Heart left ventricle (tissue), 16 donors: ENCODE measurements around the gene EIF4G3. TPM values are rescaled to one million over a fixed set of nuclear protein-coding genes. Genes with fewer than 3 reads are reported as not detected.
"Not testable (repeated sequence)": the region's sequence is repeated elsewhere in the genome, so short reads cannot be mapped to it uniquely, and the experiment has no call there.

Source experiments
- ATAC-seq, 4 donors: fragments of 200-7000 bp; cut with Tn5 transposase; one replicate each; pipeline ENCODE4 v1.9.1; 2020 to 2022; ENCODE audit warnings: moderate library complexity in 4 of 4, mild to moderate bottlenecking in 3 of 4, moderate number of reproducible peaks in 1 of 4
- DNase-seq, 5 donors: peaks; one replicate each; pipeline ENCODE4 v3.0.0-alpha.2; 2020
- H3K27ac ChIP-seq, 12 donors: fragments of 200-600 bp; sonication (generic) in 4 of 12; one replicate each; pipeline versions ENCODE4 v1.5.0 to v1.8.0; 2016 to 2022; ENCODE audit warnings: mild to moderate bottlenecking in 2 of 12
- H3K27me3 ChIP-seq, 9 donors: fragments of 200-600 bp; sonication (generic) in 2 of 9; one replicate each; pipeline versions ENCODE4 v1.5.1 to v1.8.0; 2016 to 2022; ENCODE audit warnings: mild to moderate bottlenecking in 3 of 9
- H3K36me3 ChIP-seq, 9 donors: fragments of 200-600 bp; sonication (generic) in 2 of 9; one replicate each; pipeline versions ENCODE4 v1.5.0 to v1.8.0; 2018 to 2022; ENCODE audit warnings: mild to moderate bottlenecking in 2 of 9
- H3K4me1 ChIP-seq, 12 donors: fragments of 200-600 bp; sonication (generic) in 4 of 12; one replicate each; pipeline versions ENCODE4 v1.5.0 to v1.8.0; 2016 to 2022; ENCODE audit warnings: mild to moderate bottlenecking in 3 of 12
- H3K4me3 ChIP-seq, 12 donors: fragments of 200-600 bp; sonication (generic) in 4 of 12; one replicate each; pipeline versions ENCODE4 v1.5.0 to v1.8.0; 2017 to 2022; ENCODE audit warnings: mild to moderate bottlenecking in 9 of 12, moderate library complexity in 4 of 12
- H3K9me3 ChIP-seq, 12 donors: fragments of 200-600 bp; sonication (generic) in 4 of 12; one replicate each; pipeline versions ENCODE4 v1.5.0 to v1.8.0; 2016 to 2022; ENCODE audit warnings: mild to moderate bottlenecking in 1 of 12
- POLR2A ChIP-seq, 2 donors: fragments of 450-650 bp; IDR thresholded peaks; one replicate each; pipeline ENCODE4 v1.6.1; 2017; ENCODE audit warnings: antibody characterized with exemption in 2 of 2, mild to moderate bottlenecking in 2 of 2, moderate library complexity in 2 of 2
- WGBS, 4 donors: extraction: QIAGEN DNeasy Blood & Tissue Kit in 2 of 4; methylation state at CpG; one replicate each; pipeline versions ENCODE4 v1.1.5 to v1.1.7; 2013 to 2018; 5-methylcytosine and 5-hydroxymethylcytosine counted together
- intact Hi-C, 10 donors: fragments of 100-400 bp; cut with DNase I; formaldehyde crosslinking; loops; one replicate each; pipeline versions ENCODE4 v1.11.1 to v1.14.2; 2022
- polyA plus RNA-seq, 2 donors: library from polyadenylated mRNA; stranded (reverse); fragments of 200-250 nt; gene quantifications; one replicate each; pipeline ENCODE4 v1.2.3, GENCODE V29; 2013
- total RNA-seq, 9 donors: library from RNA; depleted of rRNA in 2 of 9; stranded (reverse); fragments of >200 nt in 2 of 9; fragmentation: NEBNext Ultra II Directional in 3 of 9; extraction: Animal tissue kit (Norgen Biotek cat#: 25700) in 3 of 9; gene quantifications; one replicate each; pipeline versions ENCODE4 v1.1.0 to v1.2.4, GENCODE V29; 2016 to 2023
- TF ChIP-seq, protein P1 (sequence below), 12 donors: fragments of 200-600 bp; sonication (generic) in 4 of 12; IDR thresholded peaks; one replicate each; pipeline versions ENCODE4 v1.5.0 to v1.8.0; 2018 to 2022; ENCODE audit warnings: antibody characterized with exemption in 12 of 12, mild to moderate bottlenecking in 5 of 12
- donor health status: ischemic (EF 13 %, LVEDD 7.1; RV severe dilation, severe dysfunction).
- donor health status: healthy with polysubstance abuse.
- donor health status: DM: no; HTN: yes; CAD: no.
- donor health status: DM: no; HTN: no; CAD: no.
- donor health status: ischemic (EF 25% LVEDD 6.9; RV normal size, moderate dysfunction).
- donor health status: ischemic (EF 25% LVEDD 5.7; RV mildly dilated, moderate dysfunction).
- donor health status: healthy.
- donor health status: DM: yes; HTN: yes; CAD: no.
- donor health status: ischemic (EF 35%, LVEDD 5.7; RV mildly dilated, moderate dysfunction).
- donor health status: nonischemic (EF 11% LVEDD 7.7; RV severe dilation, severe dysfunction).
- donor health status: DM: yes; HTN: yes; CAD: no.
- donor health status: PGD.
- donor health status: ischemic (EF 29% LVEDD 5.4; RV normal size, mild dysfunction).
- donor health status: nonischemic (EF 23%, LVEDD 6.1; RV moderate dilation, normal function).

Gene EIF4G3
- total and polyA plus RNA-seq, 11 donors, result 14.6 to 49.0 (median 36.2) TPM

- DNase-seq (no peak), ATAC-seq (no peak)
- intact Hi-C loops, result no loop called here
- H3K27ac ChIP-seq, result no peak overlapping the region
- H3K4me3 ChIP-seq, result no peak overlapping the region
- H3K36me3 ChIP-seq, result no peaks in the 10 kb centered on the region
- WGBS, 4 donors, result 83 to 89% (median 87%) methylated on average over 2 of the region's 2 CpGs
- TF ChIP-seq, protein P1, sequence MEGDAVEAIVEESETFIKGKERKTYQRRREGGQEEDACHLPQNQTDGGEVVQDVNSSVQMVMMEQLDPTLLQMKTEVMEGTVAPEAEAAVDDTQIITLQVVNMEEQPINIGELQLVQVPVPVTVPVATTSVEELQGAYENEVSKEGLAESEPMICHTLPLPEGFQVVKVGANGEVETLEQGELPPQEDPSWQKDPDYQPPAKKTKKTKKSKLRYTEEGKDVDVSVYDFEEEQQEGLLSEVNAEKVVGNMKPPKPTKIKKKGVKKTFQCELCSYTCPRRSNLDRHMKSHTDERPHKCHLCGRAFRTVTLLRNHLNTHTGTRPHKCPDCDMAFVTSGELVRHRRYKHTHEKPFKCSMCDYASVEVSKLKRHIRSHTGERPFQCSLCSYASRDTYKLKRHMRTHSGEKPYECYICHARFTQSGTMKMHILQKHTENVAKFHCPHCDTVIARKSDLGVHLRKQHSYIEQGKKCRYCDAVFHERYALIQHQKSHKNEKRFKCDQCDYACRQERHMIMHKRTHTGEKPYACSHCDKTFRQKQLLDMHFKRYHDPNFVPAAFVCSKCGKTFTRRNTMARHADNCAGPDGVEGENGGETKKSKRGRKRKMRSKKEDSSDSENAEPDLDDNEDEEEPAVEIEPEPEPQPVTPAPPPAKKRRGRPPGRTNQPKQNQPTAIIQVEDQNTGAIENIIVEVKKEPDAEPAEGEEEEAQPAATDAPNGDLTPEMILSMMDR (IDR thresholded peaks at IDR 0.05), result no peak
- TF ChIP-seq POLR2A (IDR thresholded peaks at IDR 0.05), result no peak
- no peaks in the 10 kb centered on the region for H3K9me3 ChIP-seq
- H3K27me3 ChIP-seq, result no peaks in the 10 kb centered on the region
- H3K4me1 ChIP-seq, result peaks cover 0 to 8% (median 5%) of the 10 kb centered on the region in 12 donors
Measured at GRCh38 chr1:20792196-20792595, 384.5 kb downstream of the EIF4G3 start.

GRCh38 chr1:20790785-20791184 lies 385.9 kb downstream of the EIF4G3 start:
- 65 to 91% (median 70%) methylated on average over 3 of the region's 3 CpGs for whole genome bisulfite sequencing, 4 donors
- Histone ChIP-seq H3K27ac (no peak overlapping the region), H3K36me3 (no peaks in the 10 kb centered on the region), H3K4me3 (no peak overlapping the region), H3K4me1 (peaks cover 0 to 9% (median 5%) of the 10 kb centered on the region in 12 donors), H3K9me3 (no peaks in the 10 kb centered on the region), H3K27me3 (no peaks in the 10 kb centered on the region)
- ATAC-seq, result no peak
- DNase-seq, result no peak
- no peak for TF ChIP-seq POLR2A (IDR thresholded peaks at IDR 0.05)
- TF ChIP-seq, protein P1 (IDR thresholded peaks at IDR 0.05), result no peak
- intact Hi-C loops, result no loop called here

GRCh38 chr1:20789598-20789997 lies 387.1 kb downstream of the EIF4G3 start:
- DNase-seq, H3K27me3 ChIP-seq, ATAC-seq, H3K27ac ChIP-seq, H3K9me3 ChIP-seq, H3K4me3 ChIP-seq, H3K36me3 ChIP-seq: not testable (repeated sequence)
- intact Hi-C loops, result loop anchor here in 2 of 10 donors (5.0 to 10.0 kb wide), 3 partner anchors 92 to 405 kb away; partner anchors contain the start of gene EIF4G3 (in 1 of the 2)
- peaks cover 3 to 21% (median 15%) of the 10 kb centered on the region in 12 donors for H3K4me1 ChIP-seq
- WGBS, 4 donors, result 93 to 97% (median 94%) methylated on average over 9 of the region's 9 CpGs

DNA sequence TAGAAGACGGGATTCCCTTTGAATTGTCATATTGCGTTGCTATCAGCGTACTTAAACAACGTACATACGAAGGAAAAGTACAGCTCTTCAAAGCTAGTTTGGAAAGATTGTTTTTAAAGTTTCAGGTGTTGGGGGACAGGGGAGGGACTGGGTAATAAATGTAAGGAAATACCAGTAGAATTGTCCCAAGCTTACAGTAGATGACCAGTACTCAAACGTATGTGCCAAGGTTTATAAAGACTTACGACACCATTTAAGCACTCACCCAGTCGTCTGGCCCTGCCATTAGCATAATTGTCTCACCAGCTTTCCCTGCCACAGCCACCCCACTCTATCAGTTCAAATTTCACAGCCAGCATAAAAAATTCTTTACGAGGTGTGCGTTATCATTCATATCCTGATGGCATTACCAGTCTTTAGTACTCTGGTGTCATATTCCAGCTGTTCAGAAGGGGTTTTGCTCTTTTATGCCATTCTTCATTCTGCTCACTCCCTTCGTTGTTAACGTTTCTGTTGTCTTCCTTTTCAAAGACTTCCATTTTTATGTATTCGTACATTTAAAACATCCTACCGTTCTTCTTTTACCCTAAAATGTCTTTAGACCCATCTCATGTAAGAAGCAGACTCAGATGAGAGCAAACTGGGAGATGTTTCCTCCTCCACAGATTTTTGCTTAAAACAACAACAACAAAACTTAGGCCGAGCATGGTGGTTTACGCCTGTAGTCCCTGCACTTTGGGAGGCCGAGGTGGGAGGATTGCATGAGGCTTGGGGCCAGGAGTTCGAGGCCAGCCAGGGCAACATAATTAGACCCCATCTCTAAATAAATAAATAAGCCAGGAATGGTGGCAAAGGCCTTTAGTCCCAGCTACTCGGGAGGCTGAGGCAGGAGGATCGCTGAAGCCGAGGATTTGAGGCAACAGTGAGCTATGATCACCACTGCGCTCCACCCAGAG lies 388.6 kb downstream of the EIF4G3 start:
- intact Hi-C loops, result loop anchor here in 3 of 10 donors (2.0 to 10.0 kb wide), 4 partner anchors 91 to 407 kb away; partner anchors contain the start of gene EIF4G3 (in 1 of the 3)
- peak overlapping the region; percentile 68 to 99 (median 95) for H3K4me3 ChIP-seq
- H3K9me3 ChIP-seq, result no peaks in the 10 kb centered on the region
- TF ChIP-seq, protein P1 (IDR thresholded peaks at IDR 0.05), result no peak
- TF ChIP-seq POLR2A (IDR thresholded peaks at IDR 0.05), result no peak
- no peaks in the 10 kb centered on the region for H3K36me3 ChIP-seq
- no peaks in the 10 kb centered on the region for H3K27me3 ChIP-seq
- ATAC-seq, result no peak
- H3K4me1 ChIP-seq, result peaks cover 3 to 34% (median 21%) of the 10 kb centered on the region in 12 donors
- WGBS, 4 donors, result 47 to 49% (median 48%) methylated on average over 22 of the region's 22 CpGs
- DNase-seq, result no peak
- H3K27ac ChIP-seq, result peak overlapping the region; percentile 84 to 100 (median 98)
